Kidney (tissue), 14 donors: ENCODE results near the gene DYNC1LI1. TPM values are rescaled to one million over a fixed set of nuclear protein-coding genes. Genes with fewer than 3 reads are reported as not detected.

Source experiments
- DNase-seq, 5 donors: peaks; one replicate each; pipeline ENCODE4 v3.0.0-alpha.2; 2013 to 2020
- FAIRE-seq: peaks from 2 replicates; lab custom pipeline; 2012; peaks lifted over from hg19 to GRCh38; lab: Jason Lieb, UNC
- H3K27ac ChIP-seq, 2 donors: one replicate each; pipeline ENCODE4 v1.7.0; 2013; ENCODE audit warnings: low read depth in 2 of 2, low read length in 2 of 2, inconsistent platforms in 1 of 2
- H3K27me3 ChIP-seq: one replicate; pipeline ENCODE4 v1.7.1; 2013; ENCODE audit warnings: low read length, inconsistent platforms; ENCODE audit not compliant: control insufficient read depth, insufficient read depth
- H3K36me3 ChIP-seq, 3 donors: one replicate each; pipeline versions ENCODE4 v1.7.0 to v1.7.1; 2013; ENCODE audit warnings: low read length in 3 of 3, control low read depth in 1 of 3, inconsistent platforms in 1 of 3; ENCODE audit not compliant: insufficient read depth in 3 of 3, control insufficient read depth in 2 of 3
- H3K4me1 ChIP-seq, 3 donors: one replicate each; pipeline versions ENCODE4 v1.7.0 to v1.7.1; 2013; ENCODE audit warnings: low read length in 3 of 3, inconsistent platforms in 1 of 3, low read depth in 1 of 3; ENCODE audit not compliant: control insufficient read depth in 2 of 3, insufficient read depth in 2 of 3
- H3K4me3 ChIP-seq, 3 donors: one replicate each; pipeline versions ENCODE4 v1.7.0 to v1.8.1; 2013; ENCODE audit warnings: low read length in 3 of 3, control low read depth in 1 of 3, inconsistent platforms in 1 of 3
- H3K9ac ChIP-seq, 3 donors: one replicate each; pipeline versions ENCODE4 v1.7.0 to v1.7.1; 2013; ENCODE audit warnings: low read length in 3 of 3, control low read depth in 1 of 3, inconsistent platforms in 1 of 3
- H3K9me3 ChIP-seq, 3 donors: one replicate each; pipeline versions ENCODE4 v1.7.0 to v1.7.1; 2013; ENCODE audit warnings: low read length in 3 of 3, control low read depth in 1 of 3, inconsistent platforms in 1 of 3; ENCODE audit not compliant: control insufficient read depth in 2 of 3, insufficient read depth in 1 of 3
- intact Hi-C: fragments of 100-400 bp; cut with DNase I; formaldehyde crosslinking; loops from one replicate; pipeline ENCODE4 v1.11.1; 2022
- polyA plus RNA-seq: library from polyadenylated mRNA; stranded (reverse); fragments of 350-450 nt; fragmentation: Illumina TruSeq; extraction: RNeasy Lipid Tissue Mini Kit (QIAGEN cat#74804); gene quantifications from one replicate; pipeline ENCODE4 v1.2.3, GENCODE V29; 2014; ENCODE audit warnings: low read depth, low replicate concordance; ENCODE audit not compliant: insufficient read depth
- total RNA-seq: library from RNA; stranded (reverse); fragmentation: NEBNext Ultra II Directional; extraction: Animal tissue kit (Norgen Biotek cat#: 25700); gene quantifications from one replicate; pipeline ENCODE4 v1.2.1, GENCODE V29; 2021
- TF ChIP-seq, protein P1 (sequence below): IDR thresholded peaks from 3 replicates; pipeline ENCODE4 v1.5.1; 2012; ENCODE audit warnings: mild to moderate bottlenecking, moderate library complexity, borderline replicate concordance; ENCODE audit not compliant: insufficient read depth; ENCODE audit errors: extremely low read depth
- donor health status: control.
- donor health status: control.
- donor health status: control.
- donor health status: control.
- donor health status: control.
- donor health status: DM: yes; HTN: yes; CAD: no.
- donor health status: Normal renal cell carcinoma (clear cell type).

DYNC1LI1 gene
- total and polyA plus RNA-seq, 2 donors from 2014 or later = 24.3 to 28.2 TPM

DNA sequence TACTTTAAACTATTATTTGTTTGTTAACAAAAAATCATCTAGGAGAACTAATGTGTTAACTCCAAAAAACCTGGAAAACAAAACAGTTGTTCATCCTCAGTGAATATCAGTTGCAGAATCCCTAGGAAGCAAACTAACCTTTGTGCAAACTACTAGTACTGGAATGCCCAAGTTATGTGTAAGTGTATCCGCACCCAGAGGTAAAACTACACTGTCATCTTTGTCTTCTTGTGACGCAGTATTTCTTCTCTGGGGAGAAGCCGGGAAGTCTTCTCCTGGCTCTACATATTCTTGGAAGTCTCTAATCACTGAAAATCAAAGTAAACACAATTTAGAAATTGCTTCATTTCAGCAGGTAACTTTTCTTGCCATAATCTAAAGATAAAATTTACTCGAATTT lies 29.8 kb downstream of the DYNC1LI1 start:
- FAIRE-seq = no peak
- TF ChIP-seq, protein P1, sequence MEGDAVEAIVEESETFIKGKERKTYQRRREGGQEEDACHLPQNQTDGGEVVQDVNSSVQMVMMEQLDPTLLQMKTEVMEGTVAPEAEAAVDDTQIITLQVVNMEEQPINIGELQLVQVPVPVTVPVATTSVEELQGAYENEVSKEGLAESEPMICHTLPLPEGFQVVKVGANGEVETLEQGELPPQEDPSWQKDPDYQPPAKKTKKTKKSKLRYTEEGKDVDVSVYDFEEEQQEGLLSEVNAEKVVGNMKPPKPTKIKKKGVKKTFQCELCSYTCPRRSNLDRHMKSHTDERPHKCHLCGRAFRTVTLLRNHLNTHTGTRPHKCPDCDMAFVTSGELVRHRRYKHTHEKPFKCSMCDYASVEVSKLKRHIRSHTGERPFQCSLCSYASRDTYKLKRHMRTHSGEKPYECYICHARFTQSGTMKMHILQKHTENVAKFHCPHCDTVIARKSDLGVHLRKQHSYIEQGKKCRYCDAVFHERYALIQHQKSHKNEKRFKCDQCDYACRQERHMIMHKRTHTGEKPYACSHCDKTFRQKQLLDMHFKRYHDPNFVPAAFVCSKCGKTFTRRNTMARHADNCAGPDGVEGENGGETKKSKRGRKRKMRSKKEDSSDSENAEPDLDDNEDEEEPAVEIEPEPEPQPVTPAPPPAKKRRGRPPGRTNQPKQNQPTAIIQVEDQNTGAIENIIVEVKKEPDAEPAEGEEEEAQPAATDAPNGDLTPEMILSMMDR = no peak
- Histone ChIP-seq H3K27ac (no peak overlapping the region), H3K4me3 (no peak overlapping the region), H3K9me3 (no peaks in the 10 kb centered on the region), H3K36me3 (no peaks in the 10 kb centered on the region), H3K27me3 (no peaks in the 10 kb centered on the region), H3K9ac (no peak overlapping the region), H3K4me1 (no peaks in the 10 kb centered on the region)
- no peak for DNase-seq
- intact Hi-C loops = no loop called here

DNA sequence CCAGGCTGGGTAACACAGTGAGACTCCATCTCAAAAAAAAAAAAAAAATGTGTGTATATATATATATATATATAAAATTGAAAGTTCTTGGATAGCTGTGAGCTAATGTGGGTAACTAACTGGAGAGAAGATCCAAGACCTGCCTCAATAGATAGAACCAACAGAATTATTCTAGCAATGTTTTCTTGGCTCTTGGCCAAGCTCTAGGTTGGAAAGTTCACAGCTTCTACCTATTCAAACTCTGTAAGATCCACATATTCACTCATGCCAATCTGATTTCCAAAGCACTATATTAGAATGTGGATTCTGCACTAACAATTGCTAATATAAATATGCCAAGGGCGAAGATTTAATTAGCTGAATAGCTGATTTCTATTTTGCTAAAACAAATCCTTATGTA lies 38.2 kb downstream of the DYNC1LI1 start:
- Histone ChIP-seq H3K9ac (no peak overlapping the region), H3K36me3 (peaks cover 0 to 22% (median 8%) of the 10 kb centered on the region in 3 donors), H3K9me3 (no peaks in the 10 kb centered on the region), H3K4me3 (no peak overlapping the region), H3K4me1 (no peaks in the 10 kb centered on the region), H3K27me3 (no peaks in the 10 kb centered on the region), H3K27ac (no peak overlapping the region)
- FAIRE-seq = no peak
- TF ChIP-seq, protein P1 = no peak
- no peak for DNase-seq
- intact Hi-C loops = no loop called here

DNA sequence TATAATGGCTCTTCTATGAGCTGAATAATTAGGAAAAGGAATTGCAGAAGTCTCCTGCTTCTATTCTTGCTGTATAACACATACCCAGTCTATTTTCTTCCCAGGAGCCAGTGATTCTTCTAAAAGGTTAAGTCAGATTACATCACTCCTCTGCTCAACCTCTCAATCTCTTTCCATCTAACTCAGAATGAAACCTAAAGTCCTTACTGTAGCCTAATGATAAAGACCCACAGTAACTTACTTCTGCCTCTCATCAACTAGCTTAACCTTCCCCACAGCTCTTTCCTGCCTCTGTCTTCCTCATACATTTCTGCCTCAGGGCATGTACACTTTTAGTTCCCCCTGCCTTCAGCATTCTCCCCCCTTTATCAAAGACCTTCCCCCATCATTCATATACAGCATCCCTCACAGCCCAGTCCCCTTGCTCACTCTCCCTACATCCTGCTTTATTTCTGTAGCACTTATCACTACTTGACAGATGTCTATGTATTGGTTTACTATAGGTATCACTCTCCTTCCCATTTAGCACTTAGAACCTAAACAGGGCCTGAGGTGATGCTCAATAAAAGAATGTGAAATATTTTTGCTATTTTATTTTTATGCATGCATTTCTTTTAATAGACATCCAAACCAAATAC lies 39.5 kb downstream of the DYNC1LI1 start:
- no peak overlapping the region for H3K9ac ChIP-seq
- H3K9me3 ChIP-seq = no peaks in the 10 kb centered on the region
- DNase-seq = no peak
- no peaks in the 10 kb centered on the region for H3K27me3 ChIP-seq
- intact Hi-C loops = no loop called here
- no peak for FAIRE-seq
- H3K36me3 ChIP-seq = peaks cover 0 to 31% (median 15%) of the 10 kb centered on the region in 3 donors
- no peak overlapping the region for H3K4me3 ChIP-seq
- TF ChIP-seq, protein P1 = no peak
- H3K27ac ChIP-seq = no peak overlapping the region
- H3K4me1 ChIP-seq = no peaks in the 10 kb centered on the region

DNA sequence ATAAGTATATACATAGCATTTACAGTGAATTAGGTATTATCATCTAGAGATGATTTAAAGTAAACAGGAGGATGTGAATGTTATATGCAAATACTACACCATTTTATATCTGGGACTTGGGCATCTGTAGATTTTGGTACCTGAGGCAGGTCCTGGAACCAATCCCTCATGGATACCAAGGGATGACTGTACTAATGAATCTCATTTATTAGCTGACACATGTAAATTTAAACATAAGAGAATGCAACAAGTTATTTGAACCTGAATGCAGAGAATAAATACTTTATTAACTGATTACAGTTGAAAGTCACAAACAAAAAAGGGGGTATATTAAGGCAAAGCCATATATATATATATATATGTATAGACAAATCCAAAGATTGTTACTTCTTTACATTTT lies 44.9 kb downstream of the DYNC1LI1 start:
- intact Hi-C loops = no loop called here
- DNase-seq (no peak), FAIRE-seq (no peak)
- no peaks in the 10 kb centered on the region for H3K4me1 ChIP-seq
- H3K27ac ChIP-seq = no peak overlapping the region
- H3K9ac ChIP-seq = no peak overlapping the region
- no peaks in the 10 kb centered on the region for H3K9me3 ChIP-seq
- no peak overlapping the region for H3K4me3 ChIP-seq
- TF ChIP-seq, protein P1 = no peak
- H3K27me3 ChIP-seq = no peaks in the 10 kb centered on the region
- peaks cover 0 to 32% (median 11%) of the 10 kb centered on the region in 3 donors for H3K36me3 ChIP-seq
